Activated CD8-positive, alpha-beta T cell treated with anti-CD3 and anti-CD28 coated beads for 36 hours (primary cell): ENCODE data around the gene G6PD. TPM values are rescaled to one million over a fixed set of nuclear protein-coding genes. Genes with fewer than 3 reads are reported as not detected.

Experiments
- ATAC-seq: fragments of 200-7000 bp; cut with Tn5 transposase; one replicate; pipeline ENCODE4 v1.10.0; 2021; ENCODE audit warnings: mild to moderate bottlenecking, moderate library complexity
- CTCF ChIA-PET: fragments of 350-600 bp; sonication (Branson Sonifier 250); formaldehyde crosslinking; loops from one replicate; lab custom pipeline; 2021; ENCODE audit warnings: antibody characterized with exemption; lab: Charles Lee
- POLR2A ChIA-PET: fragments of 350-600 bp; sonication (Branson Sonifier 250); formaldehyde crosslinking; loops from one replicate; lab custom pipeline; 2021; ENCODE audit warnings: antibody characterized with exemption; lab: Charles Lee
- DNase-seq: peaks from one replicate; pipeline ENCODE4 v3.0.0-alpha.2; 2020
- H3K27ac Mint-ChIP-seq: one replicate; pipeline ENCODE4 v1.8.0; 2021; ENCODE audit warnings: mild to moderate bottlenecking, mixed read lengths
- H3K27me3 Mint-ChIP-seq: one replicate; pipeline ENCODE4 v1.8.0; 2021; ENCODE audit warnings: mixed read lengths
- H3K36me3 Mint-ChIP-seq: one replicate; pipeline ENCODE4 v1.8.0; 2021; ENCODE audit warnings: low read depth, mixed read lengths
- H3K4me1 Mint-ChIP-seq: one replicate; pipeline ENCODE4 v1.8.0; 2021; ENCODE audit warnings: low read depth, mixed read lengths
- H3K4me3 Mint-ChIP-seq: one replicate; pipeline ENCODE4 v1.8.0; 2021; ENCODE audit warnings: mild to moderate bottlenecking, moderate library complexity, mixed read lengths
- H3K9me3 Mint-ChIP-seq: one replicate; pipeline ENCODE4 v1.8.0; 2021; ENCODE audit warnings: mixed read lengths
- intact Hi-C: fragments of 100-400 bp; cut with micrococcal nuclease; formaldehyde crosslinking; loops from one replicate; pipeline ENCODE4 v1.10.0; 2022
- total RNA-seq, 2 experiments: library from RNA; stranded (reverse); gene quantifications; one replicate each; pipeline ENCODE4 v1.2.3, GENCODE V29; 2021
- TF ChIP-seq, protein P1 (sequence below): fragments of 200-600 bp; IDR thresholded peaks from one replicate; pipeline ENCODE4 v1.8.0; 2022; ENCODE audit warnings: antibody characterized with exemption, mild to moderate bottlenecking

Gene G6PD
- total RNA-seq, 2 experiments from 2014 or later: 88.4 to 92.5 TPM

- peak; percentile 47 for DNase-seq
- no peak for ATAC-seq
- peak overlapping the region; percentile 82 for H3K4me3 Mint-ChIP-seq
- CTCF ChIA-PET: interaction anchor here (1.4 to 2.0 kb wide), 2 partner anchors 12 to 23 kb away, joined by 4 to 7 read pairs; no protein-coding TSS in a partner anchor
- no peaks in the 10 kb centered on the region for H3K9me3 Mint-ChIP-seq
- intact Hi-C loops: no loop called here
- no peaks in the 10 kb centered on the region for H3K27me3 Mint-ChIP-seq
- POLR2A ChIA-PET: interaction anchor here (1.0 to 1.7 kb wide), 3 partner anchors 15 to 31 kb away, joined by 3 to 4 read pairs (median 3); partner anchors contain the start of genes G6PD and UBL4A
- peak overlapping the region; percentile 81 for H3K27ac Mint-ChIP-seq
- peaks cover 18% of the 10 kb centered on the region for H3K36me3 Mint-ChIP-seq
- TF ChIP-seq, protein P1, sequence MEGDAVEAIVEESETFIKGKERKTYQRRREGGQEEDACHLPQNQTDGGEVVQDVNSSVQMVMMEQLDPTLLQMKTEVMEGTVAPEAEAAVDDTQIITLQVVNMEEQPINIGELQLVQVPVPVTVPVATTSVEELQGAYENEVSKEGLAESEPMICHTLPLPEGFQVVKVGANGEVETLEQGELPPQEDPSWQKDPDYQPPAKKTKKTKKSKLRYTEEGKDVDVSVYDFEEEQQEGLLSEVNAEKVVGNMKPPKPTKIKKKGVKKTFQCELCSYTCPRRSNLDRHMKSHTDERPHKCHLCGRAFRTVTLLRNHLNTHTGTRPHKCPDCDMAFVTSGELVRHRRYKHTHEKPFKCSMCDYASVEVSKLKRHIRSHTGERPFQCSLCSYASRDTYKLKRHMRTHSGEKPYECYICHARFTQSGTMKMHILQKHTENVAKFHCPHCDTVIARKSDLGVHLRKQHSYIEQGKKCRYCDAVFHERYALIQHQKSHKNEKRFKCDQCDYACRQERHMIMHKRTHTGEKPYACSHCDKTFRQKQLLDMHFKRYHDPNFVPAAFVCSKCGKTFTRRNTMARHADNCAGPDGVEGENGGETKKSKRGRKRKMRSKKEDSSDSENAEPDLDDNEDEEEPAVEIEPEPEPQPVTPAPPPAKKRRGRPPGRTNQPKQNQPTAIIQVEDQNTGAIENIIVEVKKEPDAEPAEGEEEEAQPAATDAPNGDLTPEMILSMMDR: no peak
- peaks cover 33% of the 10 kb centered on the region for H3K4me1 Mint-ChIP-seq
These were observed 31.3 kb downstream of the G6PD start for GRCh38 chrX:154515090-154515965.

DNA sequence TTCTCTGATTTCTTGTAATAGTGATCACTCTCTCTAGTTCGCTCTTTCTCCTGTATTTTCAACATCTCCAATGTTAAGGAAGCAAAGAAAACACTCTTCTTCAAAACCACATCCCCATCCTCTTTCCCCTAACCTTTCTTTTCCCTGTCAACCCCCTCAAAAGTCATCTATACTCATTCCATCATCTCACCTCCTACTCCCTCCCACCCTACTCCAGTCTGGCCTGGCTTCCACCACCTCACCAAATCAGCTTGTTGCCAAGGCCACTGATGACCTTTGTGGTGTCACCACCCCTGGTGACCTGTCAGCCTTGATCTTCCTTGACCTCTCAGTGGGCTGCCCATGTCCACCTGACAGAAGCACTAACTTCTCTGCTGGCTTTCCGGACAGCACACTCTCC is 32.9 kb downstream of the G6PD start:
- Mint-ChIP-seq H3K9me3 (no peaks in the 10 kb centered on the region), H3K27me3 (no peaks in the 10 kb centered on the region), H3K36me3 (peaks cover 29% of the 10 kb centered on the region), H3K27ac (peak overlapping the region; percentile 90), H3K4me1 (peaks cover 38% of the 10 kb centered on the region), H3K4me3 (peak overlapping the region; percentile 16)
- ATAC-seq (no peak), DNase-seq (no peak)
- intact Hi-C loops: no loop called here
- ChIA-PET CTCF (interaction anchor here (2.0 kb wide), 1 partner anchor 13 kb away, joined by 7 read pairs; no protein-coding TSS in a partner anchor), POLR2A (interaction anchor here (0.6 to 0.8 kb wide), 2 partner anchors 21 to 550 kb away, joined by 3 to 4 read pairs; no protein-coding TSS in a partner anchor)
- TF ChIP-seq, protein P1: no peak

DNA sequence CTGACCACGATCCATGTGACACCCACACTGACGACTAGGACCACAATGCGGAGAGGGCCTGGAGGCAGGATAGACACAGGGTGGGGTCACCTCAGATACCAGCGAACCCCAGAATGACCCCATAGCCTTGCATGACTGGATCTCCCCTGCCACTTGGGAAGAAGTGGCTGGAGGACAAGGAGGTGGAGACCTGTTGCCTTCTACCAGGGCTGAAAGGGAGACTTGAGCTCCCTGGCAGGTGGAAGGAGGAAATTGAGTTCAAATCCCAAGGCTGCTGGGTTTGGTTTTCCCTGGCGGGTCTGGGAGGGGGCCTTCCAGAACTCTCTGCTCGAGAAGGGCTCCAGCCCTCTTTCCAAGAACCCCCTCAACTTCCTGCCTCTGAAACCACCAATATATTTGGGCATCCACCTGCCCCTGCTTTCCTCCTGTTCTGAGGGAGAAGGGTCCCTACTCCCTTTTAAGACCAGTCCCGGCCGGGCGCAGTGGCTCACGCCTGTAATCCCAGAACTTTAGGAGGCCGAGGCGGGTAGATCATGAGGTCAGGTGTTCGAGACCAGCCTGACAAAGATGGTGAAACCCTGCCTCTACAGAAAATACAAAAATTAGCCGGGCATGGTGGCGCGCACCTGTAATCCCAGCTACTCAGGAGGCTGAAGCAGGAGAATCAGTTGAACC is 33.6 kb downstream of the G6PD start:
- H3K27me3 Mint-ChIP-seq: no peaks in the 10 kb centered on the region
- no peaks in the 10 kb centered on the region for H3K9me3 Mint-ChIP-seq
- CTCF ChIA-PET: interaction anchor here (2.0 kb wide), 1 partner anchor 14 kb away, joined by 7 read pairs; no protein-coding TSS in a partner anchor
- ATAC-seq: no peak
- TF ChIP-seq, protein P1: no peak
- POLR2A ChIA-PET: interaction anchor here (0.8 to 1.1 kb wide), 2 partner anchors 20 to 27 kb away, joined by 3 to 4 read pairs; no protein-coding TSS in a partner anchor
- no peak for DNase-seq
- peak overlapping the region; percentile 55 for H3K27ac Mint-ChIP-seq
- peaks cover 32% of the 10 kb centered on the region for H3K36me3 Mint-ChIP-seq
- peaks cover 38% of the 10 kb centered on the region for H3K4me1 Mint-ChIP-seq
- no peak overlapping the region for H3K4me3 Mint-ChIP-seq
- intact Hi-C loops: no loop called here

GRCh38 chrX:154511761-154512160 is 34.9 kb downstream of the G6PD start:
- peak overlapping the region; percentile 85 for H3K27ac Mint-ChIP-seq
- no peaks in the 10 kb centered on the region for H3K9me3 Mint-ChIP-seq
- no peaks in the 10 kb centered on the region for H3K27me3 Mint-ChIP-seq
- H3K4me1 Mint-ChIP-seq: peaks cover 37% of the 10 kb centered on the region
- peaks cover 32% of the 10 kb centered on the region for H3K36me3 Mint-ChIP-seq
- peak overlapping the region; percentile 31 for H3K4me3 Mint-ChIP-seq
- ChIA-PET POLR2A (interaction anchor here (1.1 to 1.2 kb wide), 2 partner anchors 15 to 26 kb away, joined by 3 read pairs; no protein-coding TSS in a partner anchor), CTCF (no interaction called here)
- ATAC-seq: no peak
- no peak for DNase-seq
- intact Hi-C loops: no loop called here
- TF ChIP-seq, protein P1: no peak
